ENCODE measurements around the gene KIFC3.

The KIFC3 gene

DNA sequence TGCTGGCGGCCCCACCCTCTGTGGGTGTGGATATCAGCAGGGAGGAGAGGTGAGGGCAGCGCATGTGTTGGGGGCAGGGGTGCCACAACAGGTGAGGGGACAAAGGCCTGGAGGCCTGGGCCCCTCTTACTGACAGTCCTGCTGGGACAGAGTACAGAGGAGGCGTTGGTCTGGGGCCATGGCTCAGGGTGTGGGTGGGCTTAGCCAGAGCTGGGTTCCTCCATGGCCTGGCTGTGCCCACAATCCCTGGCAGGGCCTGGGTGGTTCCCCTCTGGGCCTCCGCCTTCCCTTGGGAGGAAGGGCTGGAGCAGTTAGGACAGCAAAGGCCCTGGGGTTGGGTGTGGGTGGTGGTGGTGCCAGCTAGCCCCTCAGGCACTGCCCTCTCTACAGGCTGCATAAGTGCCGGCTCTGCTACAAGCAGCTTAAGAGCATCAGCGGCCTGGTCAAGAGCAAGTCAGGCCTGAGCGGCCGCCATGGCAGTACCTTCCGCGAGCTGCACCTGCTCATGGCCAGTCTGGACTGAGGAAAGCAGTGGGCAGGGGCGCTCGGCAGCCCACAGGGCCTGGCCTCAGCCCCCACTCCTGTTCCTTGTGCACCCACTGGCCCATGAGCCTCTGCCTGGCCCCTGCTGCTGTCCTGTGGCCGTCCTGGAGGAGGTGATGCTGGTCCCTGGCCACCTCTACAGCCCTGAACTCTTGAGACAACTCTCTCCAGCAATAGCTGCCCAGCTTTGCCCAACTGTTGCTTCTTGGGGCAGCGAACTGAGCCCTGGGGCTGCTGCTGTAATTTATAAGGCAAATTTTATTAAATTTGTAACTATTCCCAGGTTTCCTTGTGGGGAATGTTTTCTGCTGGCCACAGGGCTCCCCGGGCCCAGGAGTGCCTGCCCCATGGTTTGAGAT, 45.6 kb downstream of the KIFC3 start:
- no peak overlapping the region for H3K4me2 ChIP-seq (ENCODE audit: low read depth, low read length)
- no peak overlapping the region for H2AFZ ChIP-seq (ENCODE audit: low read length)
- no peak overlapping the region for H3K27ac ChIP-seq (ENCODE audit: low read length)
- no peaks in the 10 kb centered on the region for H3K9me2 ChIP-seq (replicated peaks; ENCODE audit: insufficient read depth, low read length)
- no peaks in the 10 kb centered on the region for H3F3A ChIP-seq (ENCODE audit: insufficient read depth, low read length)
- no peaks in the 10 kb centered on the region for H3K79me2 ChIP-seq (ENCODE audit: low read length)
- TF ChIP-seq EZH2 (optimal IDR thresholded peaks at IDR 0.05; ENCODE audit: low read depth, low read length) (no peak), EZH2phosphoT487 (IDR thresholded peaks at IDR 0.05; ENCODE audit: low read length) (no peak)
- TF ChIP-seq, protein P1, sequence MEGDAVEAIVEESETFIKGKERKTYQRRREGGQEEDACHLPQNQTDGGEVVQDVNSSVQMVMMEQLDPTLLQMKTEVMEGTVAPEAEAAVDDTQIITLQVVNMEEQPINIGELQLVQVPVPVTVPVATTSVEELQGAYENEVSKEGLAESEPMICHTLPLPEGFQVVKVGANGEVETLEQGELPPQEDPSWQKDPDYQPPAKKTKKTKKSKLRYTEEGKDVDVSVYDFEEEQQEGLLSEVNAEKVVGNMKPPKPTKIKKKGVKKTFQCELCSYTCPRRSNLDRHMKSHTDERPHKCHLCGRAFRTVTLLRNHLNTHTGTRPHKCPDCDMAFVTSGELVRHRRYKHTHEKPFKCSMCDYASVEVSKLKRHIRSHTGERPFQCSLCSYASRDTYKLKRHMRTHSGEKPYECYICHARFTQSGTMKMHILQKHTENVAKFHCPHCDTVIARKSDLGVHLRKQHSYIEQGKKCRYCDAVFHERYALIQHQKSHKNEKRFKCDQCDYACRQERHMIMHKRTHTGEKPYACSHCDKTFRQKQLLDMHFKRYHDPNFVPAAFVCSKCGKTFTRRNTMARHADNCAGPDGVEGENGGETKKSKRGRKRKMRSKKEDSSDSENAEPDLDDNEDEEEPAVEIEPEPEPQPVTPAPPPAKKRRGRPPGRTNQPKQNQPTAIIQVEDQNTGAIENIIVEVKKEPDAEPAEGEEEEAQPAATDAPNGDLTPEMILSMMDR (IDR thresholded peaks at IDR 0.05; ENCODE audit: low read length): no peak
- H3K4me3 ChIP-seq (ENCODE audit: low read length): no peak overlapping the region
- H4K20me1 ChIP-seq (ENCODE audit: insufficient read depth, low read length): no peaks in the 10 kb centered on the region
- no peaks in the 10 kb centered on the region for H3K36me3 ChIP-seq (replicated peaks; ENCODE audit: insufficient read depth, low read length)
- H3K9ac ChIP-seq (ENCODE audit: low read length): no peak overlapping the region
- H3K27me3 ChIP-seq (replicated peaks; ENCODE audit: insufficient read depth, low read length): no peaks in the 10 kb centered on the region
- no peaks in the 10 kb centered on the region for H3K9me3 ChIP-seq (replicated peaks; ENCODE audit: insufficient read depth, low read length)
- H3K4me1 ChIP-seq (ENCODE audit: low read length): no peaks in the 10 kb centered on the region
- DNase-seq: no peak

DNA sequence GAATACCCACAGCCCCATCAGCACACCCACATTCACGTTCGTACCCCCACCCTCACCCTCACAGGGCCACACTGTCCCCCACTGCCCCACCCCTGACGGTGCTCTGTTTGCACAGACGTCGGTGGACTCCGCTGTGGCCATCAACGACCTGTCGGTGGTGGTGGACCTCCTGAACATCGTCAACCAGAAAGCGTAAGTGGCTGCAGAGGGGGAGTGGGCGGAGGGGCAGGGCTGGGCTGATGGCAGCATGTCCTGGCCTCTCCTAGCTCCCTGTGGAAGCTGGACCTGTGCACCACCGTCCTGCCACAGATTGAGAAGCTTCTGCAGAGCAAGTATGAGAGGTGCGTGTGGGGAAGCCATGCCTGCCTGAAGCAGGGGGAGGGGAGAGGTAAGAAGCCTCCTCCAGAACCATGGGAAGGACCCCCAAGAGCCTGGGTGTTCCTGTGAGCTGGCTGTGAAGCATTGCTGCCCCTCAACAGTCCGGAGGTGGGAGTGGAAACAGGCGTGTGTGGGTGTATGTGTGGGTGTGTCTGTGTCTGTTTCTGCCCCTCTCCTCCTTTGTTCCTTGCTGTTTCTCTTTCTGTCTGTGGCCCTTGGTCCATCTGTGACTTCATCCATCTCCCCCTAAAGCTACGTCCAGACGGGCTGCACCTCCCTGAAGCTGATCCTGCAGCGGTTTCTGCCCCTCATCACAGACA, 46.4 kb downstream of the KIFC3 start:
- H3K27me3 ChIP-seq (replicated peaks; ENCODE audit: insufficient read depth, low read length): no peaks in the 10 kb centered on the region
- DNase-seq: no peak
- no peaks in the 10 kb centered on the region for H3K79me2 ChIP-seq (ENCODE audit: low read length)
- H3K4me1 ChIP-seq (ENCODE audit: low read length): no peaks in the 10 kb centered on the region
- no peaks in the 10 kb centered on the region for H4K20me1 ChIP-seq (ENCODE audit: insufficient read depth, low read length)
- no peak overlapping the region for H3K4me3 ChIP-seq (ENCODE audit: low read length)
- no peak overlapping the region for H3K4me2 ChIP-seq (ENCODE audit: low read depth, low read length)
- no peak for TF ChIP-seq EZH2phosphoT487 (IDR thresholded peaks at IDR 0.05; ENCODE audit: low read length)
- TF ChIP-seq EZH2 (optimal IDR thresholded peaks at IDR 0.05; ENCODE audit: low read depth, low read length): no peak
- TF ChIP-seq, protein P1 (IDR thresholded peaks at IDR 0.05; ENCODE audit: low read length): no peak
- H3F3A ChIP-seq (ENCODE audit: insufficient read depth, low read length): no peaks in the 10 kb centered on the region
- H3K9me3 ChIP-seq (replicated peaks; ENCODE audit: insufficient read depth, low read length): no peaks in the 10 kb centered on the region
- H2AFZ ChIP-seq (ENCODE audit: low read length): no peak overlapping the region
- no peak overlapping the region for H3K27ac ChIP-seq (ENCODE audit: low read length)
- H3K36me3 ChIP-seq (replicated peaks; ENCODE audit: insufficient read depth, low read length): no peaks in the 10 kb centered on the region
- H3K9ac ChIP-seq (ENCODE audit: low read length): no peak overlapping the region
- H3K9me2 ChIP-seq (replicated peaks; ENCODE audit: insufficient read depth, low read length): no peaks in the 10 kb centered on the region

DNA sequence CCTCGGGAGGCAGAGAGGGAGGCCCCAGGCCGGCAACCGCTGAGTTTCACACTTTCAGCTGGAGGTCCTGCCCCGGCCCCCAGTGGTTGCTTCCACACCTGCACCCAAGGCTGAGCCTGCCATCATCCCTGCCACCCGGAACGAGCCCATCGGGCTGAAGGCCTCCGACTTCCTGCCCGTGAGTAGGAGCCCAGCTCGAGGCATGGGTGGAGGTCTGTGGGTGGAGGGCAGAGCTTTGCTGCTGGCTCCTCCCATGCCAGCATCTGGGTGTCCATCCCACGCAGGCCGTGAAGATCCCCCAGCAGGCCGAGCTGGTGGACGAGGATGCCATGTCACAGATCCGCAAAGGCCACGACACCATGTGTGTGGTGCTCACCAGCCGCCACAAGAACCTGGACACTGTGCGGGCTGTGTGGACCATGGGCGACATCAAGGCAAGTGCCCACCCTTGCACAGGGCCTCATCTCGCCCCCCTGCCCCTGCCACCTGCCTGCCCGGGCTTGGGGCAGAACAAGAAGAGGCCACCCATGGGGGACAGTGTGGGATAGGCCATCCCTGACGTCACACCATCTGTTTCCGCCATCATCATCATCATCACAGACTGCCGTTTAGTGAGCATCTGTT, 47.1 kb downstream of the KIFC3 start:
- H3K4me1 ChIP-seq (ENCODE audit: low read length): no peaks in the 10 kb centered on the region
- H3K79me2 ChIP-seq (ENCODE audit: low read length): no peaks in the 10 kb centered on the region
- TF ChIP-seq EZH2 (optimal IDR thresholded peaks at IDR 0.05; ENCODE audit: low read depth, low read length) (no peak), EZH2phosphoT487 (IDR thresholded peaks at IDR 0.05; ENCODE audit: low read length) (no peak)
- TF ChIP-seq, protein P1 (IDR thresholded peaks at IDR 0.05; ENCODE audit: low read length): no peak
- no peak overlapping the region for H3K9ac ChIP-seq (ENCODE audit: low read length)
- H3K4me3 ChIP-seq (ENCODE audit: low read length): no peak overlapping the region
- no peak for DNase-seq
- H3K27ac ChIP-seq (ENCODE audit: low read length): no peak overlapping the region
- no peaks in the 10 kb centered on the region for H3K27me3 ChIP-seq (replicated peaks; ENCODE audit: insufficient read depth, low read length)
- no peaks in the 10 kb centered on the region for H3K9me2 ChIP-seq (replicated peaks; ENCODE audit: insufficient read depth, low read length)
- H3K36me3 ChIP-seq (replicated peaks; ENCODE audit: insufficient read depth, low read length): no peaks in the 10 kb centered on the region
- H3K9me3 ChIP-seq (replicated peaks; ENCODE audit: insufficient read depth, low read length): no peaks in the 10 kb centered on the region
- no peak overlapping the region for H2AFZ ChIP-seq (ENCODE audit: low read length)
- H3F3A ChIP-seq (ENCODE audit: insufficient read depth, low read length): no peaks in the 10 kb centered on the region
- H4K20me1 ChIP-seq (ENCODE audit: insufficient read depth, low read length): no peaks in the 10 kb centered on the region
- H3K4me2 ChIP-seq (ENCODE audit: low read depth, low read length): no peak overlapping the region
